Superior temporal gyrus (tissue), 1 donor: ENCODE data around the gene PLA2G6.

ENCODE experiments used
- DNase-seq: peaks from one replicate; pipeline ENCODE4 v3.0.0-alpha.2; 2016; ENCODE audit errors: extremely low spot score

PLA2G6 gene

GRCh38 chr22:38214302-38215056 lies 32.8 kb upstream of the PLA2G6 start:
- no peak for DNase-seq

DNA sequence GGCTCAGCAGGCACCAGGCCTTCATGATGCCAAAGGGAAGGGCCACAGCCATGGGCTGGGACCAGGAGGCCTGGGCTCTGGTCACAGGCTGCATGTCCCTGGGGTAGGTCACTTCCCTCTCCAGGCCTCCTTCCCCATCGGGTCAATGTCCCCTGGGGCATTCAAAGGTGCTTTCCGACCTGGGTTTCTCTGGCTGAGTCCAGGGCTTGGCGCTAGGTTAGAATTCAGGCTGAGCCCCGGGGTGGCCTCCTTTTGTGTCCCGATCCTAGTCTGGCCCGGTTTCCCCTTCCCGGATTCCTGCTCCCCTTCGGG lies 32.3 kb upstream of the PLA2G6 start:
- no peak for DNase-seq

DNA sequence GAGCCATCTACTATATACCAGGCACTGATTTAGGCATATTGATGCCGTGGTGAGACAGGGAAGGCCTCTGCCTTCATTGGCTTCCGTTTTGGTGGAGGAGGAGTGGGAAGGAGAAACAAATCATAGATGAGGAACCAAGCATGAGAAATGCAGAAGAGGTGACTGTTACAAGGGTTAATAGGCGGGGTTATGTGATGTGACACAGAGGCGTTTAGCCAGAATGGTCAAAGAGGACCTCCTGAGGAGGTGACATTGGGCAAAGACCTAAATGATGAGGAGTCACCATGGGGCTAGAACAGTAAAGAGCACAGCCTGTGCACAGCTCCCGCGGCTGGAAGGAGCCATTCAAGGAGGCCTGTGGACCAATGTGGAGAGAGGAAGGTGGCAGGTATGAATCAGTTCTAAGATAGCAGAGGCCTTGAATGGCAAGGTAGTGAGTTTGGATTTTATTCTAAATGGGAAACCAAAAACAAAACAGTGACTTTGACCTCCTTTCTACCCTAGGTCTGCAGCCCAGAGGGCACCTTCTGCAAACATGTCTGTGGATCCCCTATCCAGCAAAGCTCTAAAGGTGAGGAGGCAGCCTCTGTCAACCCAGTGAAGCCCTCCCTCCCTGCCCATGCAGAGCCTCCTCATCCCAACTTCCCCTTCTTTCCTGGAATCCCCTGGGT lies 31.8 kb upstream of the PLA2G6 start:
- no peak for DNase-seq

GRCh38 chr22:38212442-38212841 lies 30.8 kb upstream of the PLA2G6 start:
- no peak for DNase-seq

DNA sequence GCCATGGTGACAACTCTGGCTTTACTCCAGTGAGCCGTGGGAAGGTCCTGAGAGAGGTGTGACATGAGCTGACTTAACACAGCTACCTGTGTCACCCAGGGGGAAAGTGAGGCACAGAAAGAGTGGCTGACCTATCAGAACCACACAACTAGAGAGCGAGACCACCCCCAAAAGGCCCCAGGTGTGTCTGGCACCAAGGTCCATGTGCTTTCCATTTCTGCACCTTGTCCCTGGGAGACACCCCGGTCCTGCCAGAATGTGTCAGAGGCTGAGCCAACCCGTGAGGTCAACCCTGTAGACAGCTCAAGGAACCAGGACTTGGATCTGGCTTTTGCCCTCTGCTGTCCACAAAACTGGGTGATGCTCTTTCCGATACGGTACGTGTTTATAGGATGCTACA lies 29.9 kb upstream of the PLA2G6 start:
- no peak for DNase-seq

DNA sequence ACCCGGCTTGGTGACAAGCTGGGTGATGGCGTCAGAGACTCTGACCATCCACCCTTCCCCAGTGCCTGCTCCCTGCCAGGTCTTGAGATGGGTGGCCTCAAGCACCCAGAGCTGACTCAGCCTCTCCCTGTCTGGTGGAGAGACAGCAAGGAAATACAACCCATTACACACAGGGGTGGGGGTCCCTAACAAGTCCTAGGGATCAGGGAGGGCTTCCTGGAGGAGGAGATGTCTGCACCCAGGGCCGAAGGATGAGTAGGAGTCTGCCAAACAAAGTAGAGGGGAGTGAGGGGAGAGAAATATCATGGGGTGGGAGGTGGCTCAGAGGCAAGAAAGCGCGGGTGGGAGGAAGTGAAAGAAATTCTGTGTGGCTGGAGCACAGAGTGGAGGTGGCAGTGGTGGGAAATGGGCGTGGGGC lies 26.9 kb upstream of the PLA2G6 start:
- DNase-seq, result no peak

- no peak for DNase-seq
Observed at GRCh38 chr22:38207898-38208432, 26.3 kb upstream of the PLA2G6 start.

GRCh38 chr22:38205261-38206128 lies 23.9 kb upstream of the PLA2G6 start:
- no peak for DNase-seq

GRCh38 chr22:38204784-38205183 lies 23.2 kb upstream of the PLA2G6 start:
- no peak for DNase-seq

- no peak for DNase-seq
Observed at GRCh38 chr22:38203855-38204514, 22.4 kb upstream of the PLA2G6 start.

DNA sequence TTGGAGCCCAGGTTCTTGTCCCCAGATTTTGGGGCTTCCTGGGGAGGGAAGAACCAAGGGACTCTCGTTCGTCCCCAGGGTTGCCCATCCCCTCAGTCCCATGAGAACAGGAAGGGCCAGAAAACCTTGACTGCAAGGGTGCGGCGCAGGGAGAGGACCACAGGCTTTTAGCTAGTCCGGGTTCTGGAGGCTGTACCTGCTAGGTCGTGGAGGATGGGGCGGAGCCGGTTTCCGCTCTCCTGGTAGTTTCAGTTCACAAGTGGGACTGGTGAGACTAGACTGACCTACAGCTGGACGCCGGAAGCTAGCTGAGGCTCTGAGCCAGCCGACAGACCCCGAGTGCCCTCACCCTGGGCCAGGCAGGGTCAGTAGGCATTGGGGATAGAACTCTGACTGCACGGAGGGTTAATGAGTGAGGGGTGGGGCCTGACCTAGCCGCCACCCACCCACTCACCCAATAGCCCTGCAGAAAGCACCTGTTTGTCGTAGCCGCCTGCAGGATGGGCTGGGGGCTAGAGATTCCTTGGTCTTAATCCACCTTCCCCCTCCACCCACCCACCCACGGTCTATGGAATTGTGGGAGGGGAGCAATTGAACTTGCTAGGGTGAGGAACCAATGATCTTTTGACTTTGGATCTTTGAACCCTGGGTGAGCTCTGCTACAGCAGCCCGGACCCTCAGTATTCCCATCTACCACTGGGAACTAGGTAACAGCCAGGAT lies 21.6 kb upstream of the PLA2G6 start:
- DNase-seq, result no peak

DNA sequence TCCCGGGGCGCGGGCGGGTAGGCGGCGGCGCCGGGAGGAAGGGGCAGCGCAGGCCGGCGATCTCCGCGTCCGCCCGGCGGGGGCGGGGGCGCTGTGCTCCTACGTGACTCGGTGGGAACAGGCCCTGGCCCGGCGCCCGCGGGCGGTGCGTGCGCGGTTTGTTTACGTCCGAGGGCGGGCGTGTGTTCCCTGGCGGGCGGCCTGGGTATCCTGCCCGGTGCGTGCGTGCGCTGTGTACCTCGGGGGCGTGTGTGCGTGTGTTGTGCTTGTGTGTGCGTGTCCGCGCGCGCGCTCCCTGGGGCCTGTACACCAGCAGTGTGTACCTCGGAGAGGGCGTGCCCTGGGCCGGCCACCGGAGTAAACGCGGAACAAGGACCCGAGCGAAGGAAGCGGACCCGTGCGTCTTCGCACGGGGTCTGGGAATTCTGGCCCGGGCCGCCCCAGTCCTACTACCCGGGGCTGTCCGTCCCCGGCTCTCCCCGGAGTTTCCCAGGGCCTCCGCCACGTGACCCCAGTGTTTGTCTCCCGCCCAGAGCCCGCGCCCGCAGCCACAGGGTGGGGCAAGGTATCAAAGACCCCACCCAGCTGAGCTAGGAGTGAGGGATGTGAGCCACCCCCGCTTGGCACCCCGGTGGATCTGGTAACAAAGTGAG lies 20.9 kb upstream of the PLA2G6 start:
- no peak for DNase-seq

- DNase-seq, result peak; percentile 93
Observed at GRCh38 chr22:38201711-38202436, 20.2 kb upstream of the PLA2G6 start, which contains the start of gene MAFF. MAFF (plus strand) TSS chr22:38201994; CDS start chr22:38213854, 11,860 bp downstream.

GRCh38 chr22:38201371-38201710 lies 19.7 kb upstream of the PLA2G6 start:
- no peak for DNase-seq

DNA sequence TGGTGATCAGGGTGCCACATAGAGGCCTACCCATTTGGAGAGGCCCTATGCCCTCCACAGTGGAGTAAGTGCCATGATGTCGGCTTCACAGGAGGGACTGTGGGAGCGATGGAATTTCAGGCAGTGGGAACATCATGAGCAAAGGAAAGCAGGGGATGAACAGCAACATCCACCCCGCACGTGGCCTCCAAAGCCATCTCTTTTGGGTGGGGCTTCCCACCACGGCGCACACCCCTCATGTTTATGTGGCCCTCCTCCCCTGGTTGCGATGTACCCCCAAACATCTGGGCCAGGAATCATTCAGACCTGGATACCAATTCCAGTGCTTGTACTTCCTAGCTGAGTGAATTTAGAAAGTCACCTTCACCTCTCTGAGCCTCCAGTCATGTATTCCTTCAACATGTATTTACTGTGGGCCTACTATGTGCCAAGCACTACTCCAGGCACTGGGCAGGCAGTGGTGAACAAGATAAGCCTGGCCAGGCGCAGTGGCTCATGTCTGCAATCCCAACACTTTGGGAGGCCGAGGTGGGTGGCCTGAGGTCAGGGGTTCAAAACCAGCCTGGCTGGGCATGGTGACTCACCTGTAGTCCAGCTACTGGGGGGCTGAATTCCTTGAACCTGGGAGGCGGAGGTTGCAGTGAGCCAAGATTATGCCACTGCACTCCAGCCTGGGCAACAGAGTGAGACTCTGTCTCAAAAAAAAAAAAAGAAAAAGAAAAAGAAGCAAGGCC lies 18.4 kb upstream of the PLA2G6 start:
- no peak for DNase-seq

GRCh38 chr22:38196791-38197419 lies 15.3 kb upstream of the PLA2G6 start:
- DNase-seq, result no peak

- no peak for DNase-seq
Observed at GRCh38 chr22:38193580-38193979, 11.9 kb upstream of the PLA2G6 start.

DNA sequence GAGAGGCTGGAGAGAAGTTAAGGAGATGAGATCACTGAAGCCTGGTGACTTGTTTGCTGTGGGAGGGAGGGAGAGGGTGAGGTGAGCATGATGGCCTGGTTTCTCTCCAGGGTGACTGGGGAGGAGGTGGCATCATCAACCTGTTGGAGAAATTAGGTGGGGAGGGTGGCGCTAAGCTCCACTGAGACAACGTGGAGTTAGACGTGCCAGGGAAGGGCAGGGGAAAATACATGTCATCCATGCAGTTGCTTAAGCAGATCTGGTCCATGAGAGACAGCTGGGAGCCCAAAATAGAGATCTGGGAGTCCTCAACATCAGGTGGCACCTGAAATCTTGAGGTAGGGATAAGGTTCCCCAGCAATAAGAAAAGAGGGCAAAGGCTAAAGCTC lies 10.8 kb upstream of the PLA2G6 start:
- DNase-seq, result no peak
